GM08714 (cell line): ENCODE measurements around the gene APRT.

Experiments used
- H3K4me3 ChIP-seq: fragments of 200-500 bp; sonication (Bioruptor generic); 2 replicates; pipeline ENCODE4 v1.5.1; 2014; ENCODE audit warnings: mild to moderate bottlenecking, low read length, inconsistent platforms
- ZNF274 ChIP-seq: IDR thresholded peaks from 2 replicates; pipeline ENCODE4 v1.6.1; 2012; ENCODE audit warnings: mild to moderate bottlenecking, low read depth, low read length

The APRT gene

DNA sequence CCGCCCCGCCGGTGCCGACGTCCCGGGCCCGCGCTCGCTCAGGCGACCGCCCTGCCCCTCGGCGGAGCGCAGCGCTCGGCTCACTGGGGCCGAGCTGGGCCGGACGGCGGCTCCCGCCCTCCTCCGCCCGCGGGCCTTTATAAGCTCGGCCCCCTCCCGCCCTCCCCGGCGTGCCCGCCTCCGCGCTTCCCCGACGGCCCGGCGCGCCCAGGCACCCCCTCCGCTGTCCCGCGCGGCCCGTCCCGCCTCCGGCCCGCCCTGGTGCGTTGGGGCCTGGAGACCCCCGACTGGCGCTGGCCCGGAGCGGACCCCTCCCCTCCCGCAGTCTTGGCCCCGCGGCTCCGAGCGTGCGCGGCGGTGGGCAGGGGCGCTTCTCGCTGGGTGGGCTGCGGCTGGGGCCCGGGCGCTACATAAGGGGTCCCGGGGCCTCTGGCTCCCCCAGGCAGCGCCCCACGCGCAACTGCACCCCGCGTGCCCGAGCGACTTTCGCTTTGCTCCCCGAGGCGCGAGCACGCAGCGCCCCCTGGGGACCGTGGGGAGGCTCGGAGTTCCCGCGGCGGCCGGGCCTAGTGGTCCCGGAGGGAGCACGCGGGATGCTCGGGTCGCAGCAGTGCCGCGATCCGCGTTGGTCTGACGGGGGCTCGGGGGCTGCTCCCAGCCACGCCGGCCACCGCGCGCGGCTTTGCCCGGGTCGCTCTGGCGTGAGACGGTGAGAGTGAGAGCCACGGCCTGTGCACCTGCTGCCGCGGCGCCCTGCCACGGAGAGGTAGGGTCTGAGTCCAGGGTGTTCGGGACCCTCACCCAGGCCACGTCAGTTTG lies 26.4 kb downstream of the APRT start, which contains the start of gene PIEZO1:
TSS of gene PIEZO1 (minus strand) at position 115 of the 819 bp plus-strand sequence. CDS start 256 bp downstream, outside the sequence.
- peak within 1 kb of the TSS; percentile 66 for H3K4me3 ChIP-seq
- TF ChIP-seq ZNF274, result no peak

DNA sequence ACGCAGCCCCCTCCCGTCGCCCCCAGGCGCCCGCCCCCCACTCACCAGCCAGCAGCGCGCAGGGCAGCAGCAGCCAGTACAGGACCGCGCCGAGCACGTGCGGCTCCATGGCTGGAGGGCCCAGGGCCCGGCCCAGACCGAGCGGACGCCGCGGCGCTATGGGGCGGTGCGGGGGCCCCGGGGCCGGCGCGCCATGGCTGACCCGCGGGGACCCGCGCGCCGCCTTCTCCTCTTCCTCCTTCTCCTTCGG lies 26.9 kb downstream of the APRT start:
- peak overlapping the region; percentile 66 for H3K4me3 ChIP-seq
- no peak for TF ChIP-seq ZNF274

DNA sequence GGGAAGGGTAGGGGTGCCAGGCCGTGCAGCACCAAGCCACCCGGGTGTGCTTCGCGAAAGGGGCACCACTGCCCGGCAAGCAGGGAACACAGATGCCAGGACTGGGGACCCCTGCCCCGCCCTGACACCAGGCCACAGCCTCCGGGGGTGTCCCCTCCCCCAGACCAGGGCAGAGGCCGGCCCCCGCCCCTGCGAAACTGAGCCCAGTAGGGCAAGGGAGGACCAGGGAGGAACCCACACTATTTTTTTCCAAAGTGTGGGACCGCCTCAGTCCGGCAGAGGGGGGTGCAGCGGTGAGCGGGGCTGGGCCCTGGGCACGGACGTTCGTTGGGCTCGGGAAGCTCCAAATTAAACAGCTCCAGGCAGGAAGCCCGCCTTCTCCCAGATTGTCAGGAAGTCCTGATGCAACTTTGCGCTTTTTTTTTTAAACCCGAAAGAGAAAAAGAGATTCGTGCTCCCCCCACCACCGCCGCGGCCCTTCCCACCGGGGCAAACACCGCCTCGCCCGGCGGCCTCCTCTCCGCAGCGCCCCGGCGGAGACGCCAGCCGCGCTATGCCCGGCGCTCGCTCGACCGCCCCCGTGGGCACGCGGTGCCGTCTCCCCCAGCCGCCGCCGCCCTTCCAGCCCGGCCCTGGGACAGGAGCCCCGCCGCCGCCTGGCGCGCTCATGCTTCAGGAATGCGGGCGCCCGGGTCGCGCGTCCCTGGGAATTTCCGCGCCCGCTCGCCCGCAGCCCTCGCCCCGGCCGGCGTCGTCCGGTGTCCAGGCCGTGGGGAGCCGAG lies 27.5 kb downstream of the APRT start:
- peak overlapping the region; percentile 66 for H3K4me3 ChIP-seq
- TF ChIP-seq ZNF274, result no peak

DNA sequence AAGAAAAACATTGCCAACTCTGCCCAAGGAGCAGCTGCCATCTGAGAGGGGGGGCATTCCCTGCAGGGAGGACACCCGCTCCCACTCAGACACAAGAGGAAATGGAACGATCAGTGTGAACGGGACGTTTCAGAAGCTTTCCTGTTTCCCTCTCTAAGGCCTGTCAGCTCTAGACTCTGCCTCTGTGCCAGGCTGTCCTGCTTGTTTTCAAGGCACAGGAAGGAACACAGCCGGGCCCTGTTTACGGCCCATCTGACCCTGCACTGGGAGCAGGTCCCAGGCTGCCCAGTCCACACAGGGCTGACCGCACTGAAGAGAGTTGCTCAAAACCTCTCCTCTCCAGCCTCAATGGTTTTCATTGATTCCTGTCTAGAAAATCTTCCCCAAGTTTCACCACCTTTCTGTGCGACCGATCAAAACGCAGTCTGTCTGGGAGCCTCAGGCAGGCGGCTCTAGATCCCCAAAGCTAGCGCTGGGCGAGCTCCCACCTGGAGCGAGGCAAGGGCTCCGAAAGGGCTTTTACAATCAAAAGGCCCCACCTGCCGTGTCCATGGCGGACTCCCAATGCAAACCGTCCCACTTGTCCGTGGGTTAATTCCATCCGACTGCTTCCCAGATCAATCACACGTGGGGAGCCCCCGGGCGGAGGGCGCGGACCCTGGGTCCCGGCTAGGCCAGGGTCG lies 28.2 kb downstream of the APRT start:
- H3K4me3 ChIP-seq, result peak overlapping the region; percentile 66
- no peak for TF ChIP-seq ZNF274

DNA sequence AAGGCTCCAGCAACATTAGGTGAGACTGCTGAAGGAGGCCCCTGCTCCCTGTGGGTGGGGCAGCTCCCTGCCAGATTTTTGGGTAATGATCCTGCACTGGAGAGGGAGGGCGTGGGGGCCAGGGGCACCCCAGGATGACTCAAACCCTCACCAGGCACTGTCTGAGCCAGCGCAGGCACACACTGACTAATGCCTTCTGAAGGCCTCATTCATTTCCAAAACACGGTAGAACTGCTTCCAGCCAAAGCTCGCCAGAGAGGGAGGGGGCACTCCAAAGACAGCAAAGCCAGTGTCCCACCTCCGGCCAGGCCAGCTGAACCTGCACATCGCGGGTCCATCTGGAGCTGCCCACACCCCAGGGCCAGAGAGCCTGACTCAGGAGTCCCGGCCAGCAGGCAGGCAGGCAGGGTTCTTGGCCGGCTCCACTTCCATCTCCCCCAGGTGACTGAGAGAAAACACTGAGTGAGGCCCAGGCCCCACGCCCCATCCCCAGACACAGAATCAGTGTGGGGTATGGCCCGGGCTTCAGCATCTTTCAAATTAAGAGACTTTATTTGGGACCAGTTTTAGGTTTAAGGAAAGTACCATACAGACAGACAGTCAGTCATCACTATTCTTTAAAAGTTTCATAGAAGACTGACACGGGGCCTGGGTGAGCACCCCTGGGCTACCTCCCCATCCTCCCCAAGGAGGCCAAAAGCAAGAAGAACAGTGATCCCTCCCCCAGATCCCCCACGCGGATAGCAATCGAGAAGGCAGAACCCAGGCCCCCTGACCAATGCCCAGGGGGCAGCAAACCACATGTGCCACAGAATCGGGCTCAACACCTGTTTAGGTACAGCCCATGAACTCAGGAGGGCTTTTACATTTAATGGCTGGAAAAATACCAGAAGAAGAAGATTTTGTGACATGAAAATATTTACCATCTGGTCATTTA lies 29.0 kb downstream of the APRT start:
- no peak for TF ChIP-seq ZNF274
- peak overlapping the region; percentile 66; the same call in 1 of the 2 replicates for H3K4me3 ChIP-seq

DNA sequence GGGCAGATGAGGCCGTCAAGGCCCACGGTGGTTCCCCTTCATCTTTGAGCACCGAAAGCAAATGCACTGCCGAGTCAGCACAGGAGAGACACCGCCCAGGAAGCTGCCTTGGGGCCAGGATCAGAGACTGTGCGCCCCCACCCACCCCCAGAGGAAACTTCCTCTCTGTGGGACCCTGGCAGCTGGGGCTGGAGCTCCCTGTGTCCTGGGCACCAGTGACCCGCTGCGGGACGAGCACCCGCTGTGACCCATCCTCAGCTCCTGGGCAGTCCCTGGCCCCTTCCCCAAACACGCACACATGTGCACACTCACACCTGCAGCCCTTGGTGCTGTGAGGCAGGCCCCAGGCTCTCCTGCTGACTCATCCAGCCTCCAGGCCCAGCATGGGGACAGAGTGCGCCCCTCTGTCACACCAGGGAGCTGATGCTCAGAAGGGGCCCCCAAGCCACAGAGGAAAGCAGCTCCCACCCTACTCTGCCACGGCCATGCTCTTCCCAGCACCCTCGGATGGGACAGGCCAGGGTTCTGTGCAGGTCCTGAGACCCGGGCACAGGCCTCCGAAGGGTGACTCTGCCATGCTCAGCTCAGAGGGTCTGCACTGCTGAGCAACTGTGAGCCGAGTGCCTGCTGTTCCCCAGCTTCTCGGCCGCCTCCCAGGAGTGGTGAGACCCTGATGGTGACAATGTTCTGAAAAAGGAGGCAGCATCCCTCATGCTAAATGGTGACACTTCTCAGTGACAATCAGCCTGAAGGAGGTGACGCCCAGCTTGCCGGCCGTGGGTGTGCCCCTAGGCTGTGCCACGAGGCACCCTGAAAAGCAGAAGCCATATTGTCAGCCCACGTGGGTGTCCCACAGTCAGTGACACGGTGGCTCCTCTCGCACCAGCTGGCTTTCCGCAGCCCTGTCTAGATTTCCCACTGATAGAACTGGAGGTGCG lies 30.3 kb downstream of the APRT start:
- peak overlapping the region; percentile 13; the same call in 1 of the 2 replicates for H3K4me3 ChIP-seq
- no peak for TF ChIP-seq ZNF274

DNA sequence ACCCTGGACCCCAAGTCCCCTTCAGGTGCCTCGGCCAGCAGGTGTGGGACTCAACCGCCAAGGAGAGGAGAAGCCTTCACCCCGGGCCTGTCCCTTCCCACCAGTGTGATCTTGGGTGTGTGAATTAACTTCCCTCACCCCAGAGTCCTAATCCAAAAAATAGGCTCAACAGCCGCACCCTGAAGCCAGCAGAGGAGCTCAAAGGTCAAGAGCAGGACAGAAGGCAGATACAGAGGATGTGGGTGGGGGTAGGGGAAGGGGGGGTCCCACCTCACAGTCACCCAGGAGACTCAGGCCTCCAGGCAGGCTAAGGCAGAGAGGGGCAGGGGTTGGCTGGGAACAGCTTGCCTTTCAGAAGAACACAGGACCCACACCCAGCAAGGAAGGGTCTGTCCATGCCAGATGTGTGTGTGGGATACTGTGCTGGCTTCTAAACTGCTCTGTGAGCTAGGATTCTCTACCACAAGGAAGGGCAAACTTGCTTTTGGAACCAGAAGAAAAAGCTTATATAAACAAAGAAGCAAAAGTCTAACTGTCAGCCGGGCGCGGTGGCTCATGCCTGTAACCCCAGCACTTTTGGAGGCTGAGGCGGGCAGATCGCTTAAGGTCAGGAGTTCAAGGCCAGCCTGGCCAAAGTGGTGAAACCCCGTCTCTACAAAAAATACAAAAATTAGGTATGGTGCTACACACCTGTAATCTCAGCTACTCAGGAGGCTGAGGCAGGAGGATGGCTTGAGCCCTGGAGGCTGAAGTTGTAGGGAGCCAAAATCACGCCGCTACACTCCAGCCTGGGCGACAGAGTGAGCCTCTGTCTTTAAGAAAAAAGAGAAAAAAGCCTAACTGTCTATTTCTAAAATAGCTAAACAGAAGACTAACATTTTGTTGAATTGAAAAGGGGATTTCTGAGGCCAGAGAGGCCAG lies 31.3 kb downstream of the APRT start:
- peak overlapping the region; percentile 13; the same call in 1 of the 2 replicates for H3K4me3 ChIP-seq
- no peak for TF ChIP-seq ZNF274

DNA sequence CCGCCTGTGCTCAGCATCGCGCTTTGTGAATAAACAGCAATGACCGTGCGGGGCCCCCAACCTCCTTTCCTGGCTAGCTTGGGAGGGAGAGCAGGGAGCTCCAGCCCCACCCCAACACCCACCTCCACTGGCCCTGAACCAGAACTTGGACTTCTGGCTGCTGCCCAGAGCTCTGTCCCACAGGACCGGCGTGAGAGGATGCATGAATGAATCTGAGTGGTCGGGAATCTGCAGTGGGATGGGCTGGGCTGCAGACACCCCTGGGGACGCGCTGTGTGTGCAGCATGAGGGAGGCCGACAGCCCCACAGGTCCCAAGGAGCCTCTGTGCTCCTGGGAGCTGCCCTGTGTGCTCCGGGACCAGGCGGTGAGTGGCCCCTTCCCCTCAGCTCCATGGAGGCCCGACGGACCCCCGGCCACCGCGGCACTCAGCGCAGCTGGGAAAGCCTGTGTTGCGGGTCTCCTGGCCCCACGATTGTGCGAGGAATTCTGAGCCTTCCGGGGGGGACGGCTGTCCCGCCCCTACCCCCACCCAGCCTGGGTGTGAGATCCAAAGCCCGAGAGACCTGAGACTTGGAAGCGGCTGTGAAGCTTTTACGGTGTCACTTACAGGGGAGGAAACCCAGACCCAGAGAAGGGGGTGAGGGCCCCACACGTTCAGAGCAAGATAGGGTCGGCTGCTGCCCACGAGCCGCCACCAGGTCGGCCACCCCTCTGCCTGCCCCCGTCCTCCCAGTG lies 32.2 kb downstream of the APRT start:
- no peak for TF ChIP-seq ZNF274
- H3K4me3 ChIP-seq, result no peak overlapping the region

DNA sequence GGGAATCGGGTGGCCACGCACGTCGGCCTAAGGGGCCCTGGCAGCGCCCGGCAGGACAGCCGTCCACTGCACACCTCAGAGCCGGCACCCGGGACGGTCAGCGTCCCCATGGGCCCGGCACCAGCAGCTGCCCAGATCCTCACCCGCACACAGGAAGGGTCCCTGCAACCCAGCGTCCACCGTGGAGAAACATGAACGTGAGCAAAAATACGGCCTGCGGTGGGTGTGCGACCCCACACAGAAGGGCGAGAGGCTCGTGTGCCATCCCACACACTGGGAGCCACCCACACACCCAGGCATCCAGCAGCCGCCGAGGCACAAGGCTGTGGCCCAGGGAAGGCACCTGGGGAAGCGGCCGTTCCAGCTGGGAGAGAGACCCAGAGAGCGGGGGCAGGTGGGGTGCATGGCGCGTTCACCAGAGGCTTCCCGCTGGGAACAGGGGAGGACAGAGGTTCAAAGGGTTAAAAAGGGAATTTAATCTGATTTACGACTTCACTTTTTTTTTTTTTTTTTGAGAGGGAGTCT lies 33.1 kb downstream of the APRT start:
- TF ChIP-seq ZNF274, result no peak
- H3K4me3 ChIP-seq, result no peak overlapping the region

DNA sequence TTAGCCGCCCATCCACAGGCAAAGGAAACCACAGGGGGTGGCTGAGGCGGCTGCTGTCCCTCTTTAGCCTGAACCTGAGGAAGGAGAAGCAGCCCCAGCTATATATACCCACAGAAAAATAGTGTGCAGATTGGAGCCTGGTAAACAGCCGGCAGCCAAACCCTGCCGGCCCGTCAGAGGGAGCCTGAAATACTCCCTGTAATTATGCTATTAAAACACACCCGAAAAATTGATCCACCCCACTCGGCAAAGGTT lies 33.5 kb downstream of the APRT start:
- H3K4me3 ChIP-seq, result no peak overlapping the region
- TF ChIP-seq ZNF274, result no peak

DNA sequence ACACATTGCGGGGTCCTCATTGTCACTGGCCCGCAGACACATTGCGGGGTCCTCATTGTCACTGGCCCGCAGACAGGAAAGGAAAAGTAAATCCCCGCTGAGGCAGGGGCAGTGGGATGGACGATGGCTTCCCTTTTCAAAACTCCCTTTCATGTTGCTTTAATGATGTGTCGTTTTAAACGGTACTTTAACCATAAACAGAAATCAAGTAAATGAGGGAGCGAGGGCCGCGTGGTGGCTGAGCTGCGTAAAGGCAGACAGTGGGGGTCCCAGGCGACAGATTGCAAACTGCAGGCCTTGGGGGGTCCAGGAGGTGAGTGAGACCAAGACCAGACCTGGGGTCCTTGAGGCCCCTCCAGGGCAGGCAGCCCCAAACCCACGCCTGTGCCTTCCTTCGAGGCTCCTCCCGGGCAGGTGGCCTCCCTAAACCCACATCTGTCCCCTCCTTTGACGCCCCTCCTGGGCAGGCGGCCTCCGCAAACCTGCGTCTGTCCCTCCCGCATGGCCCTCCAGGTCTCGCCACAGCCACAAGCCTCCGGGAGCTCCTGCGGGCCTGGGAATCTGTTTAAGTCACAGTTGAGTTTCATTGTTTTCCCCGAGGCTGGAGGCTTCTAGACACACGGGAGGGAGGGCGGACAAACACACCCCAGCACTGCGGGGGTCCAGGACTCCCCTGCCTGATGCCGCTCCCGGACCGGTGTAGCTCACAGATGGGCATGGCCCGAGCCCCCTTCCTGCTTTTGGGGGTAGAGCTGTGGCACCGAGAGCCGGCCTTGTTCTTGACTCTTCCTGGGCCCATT lies 34.1 kb downstream of the APRT start:
- no peak for TF ChIP-seq ZNF274
- H3K4me3 ChIP-seq, result no peak overlapping the region
